GM12873 (cell line): Measurements from ENCODE around the gene BAMBI.

Experiments used
- CTCF ChIP-seq: IDR thresholded peaks from 2 replicates; pipeline ENCODE4 v1.5.1; 2012; ENCODE audit warnings: low read depth, mild to moderate bottlenecking, moderate library complexity, low read length, control low read depth; ENCODE audit not compliant: insufficient read depth; ENCODE audit errors: missing control alignments

BAMBI gene

GRCh38 chr10:28694530-28694929 is 17.2 kb downstream of the BAMBI start:
- no peak for TF ChIP-seq CTCF

GRCh38 chr10:28698075-28698474 is 20.8 kb downstream of the BAMBI start:
- TF ChIP-seq CTCF = no peak

GRCh38 chr10:28704464-28705161 is 27.3 kb downstream of the BAMBI start:
- TF ChIP-seq CTCF = no peak

GRCh38 chr10:28705472-28705871 is 28.2 kb downstream of the BAMBI start:
- TF ChIP-seq CTCF = no peak

- no peak for TF ChIP-seq CTCF
These were observed 31.8 kb downstream of the BAMBI start for GRCh38 chr10:28709001-28709710.

- no peak for TF ChIP-seq CTCF
These were observed 33.0 kb downstream of the BAMBI start for GRCh38 chr10:28710202-28710886.

GRCh38 chr10:28711041-28711440 is 33.7 kb downstream of the BAMBI start:
- TF ChIP-seq CTCF = no peak
